K562 (cell line): ENCODE measurements around the gene DGCR6L. TPM values are rescaled to one million over a fixed set of nuclear protein-coding genes. Genes with fewer than 3 reads are reported as not detected.

Experiments used
- CAMTA2 ChIP-seq: fragments of 250-450 bp; sonication (Bioruptor Pico); conservative IDR thresholded peaks from 2 replicates; pipeline ENCODE4 v1.5.1; 2022
- CREM ChIP-seq: IDR thresholded peaks from 2 replicates; pipeline ENCODE4 v1.6.1; 2014; ENCODE audit warnings: antibody characterized with exemption, low read depth
- ELF4 ChIP-seq: fragments of 450-650 bp; formaldehyde crosslinking; IDR thresholded peaks from 2 replicates; pipeline ENCODE4 v1.4.0; 2022; ENCODE audit warnings: missing genetic modification characterization
- EWSR1 ChIP-seq: fragments of 450-650 bp; IDR thresholded peaks from 2 replicates; pipeline ENCODE4 v1.6.1; 2018; ENCODE audit warnings: borderline replicate concordance, mild to moderate bottlenecking, low read depth, moderate library complexity; ENCODE audit not compliant: partially characterized antibody
- FOXA3 ChIP-seq, 2 experiments: fragments of 450-650 bp in 1 of 2; sonication (generic) in 1 of 2; formaldehyde crosslinking; IDR thresholded peaks in 1 of 2; conservative IDR thresholded peaks in 1 of 2; 2 replicates each; pipeline versions ENCODE4 v1.4.0 to v1.8.0; 2020 to 2022; ENCODE audit warnings: mild to moderate bottlenecking in 2 of 2, missing genetic modification reagents in 1 of 2
- GATAD2A ChIP-seq: fragments of 450-650 bp; IDR thresholded peaks from 2 replicates; pipeline ENCODE4 v1.6.1; 2017
- HDAC6 ChIP-seq: IDR thresholded peaks from 2 replicates; pipeline ENCODE4 v1.6.1; 2012; ENCODE audit warnings: low read depth, mild to moderate bottlenecking, control low read depth, inconsistent platforms, low read length, moderate library complexity
- NRF1 ChIP-seq, 2 experiments: fragments of 450-650 bp; IDR thresholded peaks in 1 of 2; conservative IDR thresholded peaks in 1 of 2; 2 replicates each; pipeline ENCODE4 v1.6.1; 2014; ENCODE audit warnings: mild to moderate bottlenecking in 2 of 2
- PCBP2 ChIP-seq: fragments of 200-400 bp; formaldehyde crosslinking; IDR thresholded peaks from 2 replicates; pipeline ENCODE4 v1.6.1; 2018; ENCODE audit warnings: low read length, low read depth, mild to moderate bottlenecking, moderate library complexity; ENCODE audit not compliant: poor library complexity, severe bottlenecking
- TCF15 ChIP-seq: fragments of 250-450 bp; sonication (Bioruptor Pico); IDR thresholded peaks from 2 replicates; pipeline ENCODE4 v1.8.0; 2022; ENCODE audit warnings: moderate library complexity, mild to moderate bottlenecking, inconsistent platforms
- ZKSCAN8 ChIP-seq: fragments of 200-800 bp; sonication (Bioruptor generic); IDR thresholded peaks from 2 replicates; pipeline ENCODE4 v1.6.1; 2016; ENCODE audit warnings: missing genetic modification characterization, missing compliant biosample characterization
- ZNF311 ChIP-seq: fragments of 250-450 bp; sonication (Bioruptor Pico); IDR thresholded peaks from 2 replicates; pipeline ENCODE4 v1.4.0; 2020; ENCODE audit warnings: mild to moderate bottlenecking, moderate library complexity
- ZNF407 ChIP-seq: fragments of 450-650 bp; IDR thresholded peaks from 2 replicates; pipeline ENCODE4 v1.6.1; 2016; ENCODE audit warnings: low read depth
- ZNF41 ChIP-seq: fragments of 250-450 bp; sonication (Bioruptor Pico); conservative IDR thresholded peaks from 2 replicates; pipeline ENCODE4 v1.4.0; 2020; ENCODE audit warnings: mild to moderate bottlenecking
- polyA plus RNA-seq, 8 experiments: library from polyadenylated mRNA; depleted of rRNA in 4 of 8; stranded (reverse) in 5 of 8; unstranded in 3 of 8; fragments of >200 nt; fragmentation: Nextera tagmentation in 2 of 8; fragmentation: Illumina TruSeq in 1 of 8; extraction: Ambion mirVana in 2 of 8; extraction: Trizol in 1 of 8; gene quantifications; 2 replicates each; pipeline versions ENCODE4 v1.2.1 to v1.2.3, GENCODE V29; 2011 to 2014; ENCODE audit warnings: inconsistent platforms in 1 of 8, missing spikeins in 1 of 8
- total RNA-seq, 7 experiments: library from RNA; depleted of rRNA in 6 of 7; stranded (reverse); fragments of >200 nt in 6 of 7; fragmentation: Illumina TruSeq in 2 of 7; extraction: Trizol in 2 of 7; gene quantifications; 2 replicates each; pipeline versions ENCODE4 v1.2.1 to v1.2.3, GENCODE V29; 2011 to 2021; ENCODE audit warnings: low replicate concordance in 1 of 7
- TF ChIP-seq, protein P1 (sequence below): sonication (generic); formaldehyde crosslinking; IDR thresholded peaks from 2 replicates; pipeline ENCODE4 v1.8.0; 2022; ENCODE audit warnings: missing genetic modification reagents, mild to moderate bottlenecking, moderate library complexity, borderline replicate concordance
- TF ChIP-seq, protein P2 (sequence below): fragments of 450-650 bp; IDR thresholded peaks from 2 replicates; pipeline ENCODE4 v1.6.1; 2017; ENCODE audit warnings: mild to moderate bottlenecking, moderate library complexity

Gene DGCR6L
- total and polyA plus RNA-seq, 9 of the 15 experiments (the other 6 are each of a cell fraction or from before 2014, with no cell fraction given): 3.6 to 151 (median 51.0) TPM

- TF ChIP-seq ZNF407 (no peak), NRF1 (conservative IDR thresholded peaks at IDR 0.05 in 1 of 2, IDR thresholded peaks at IDR 0.05 in 1 of 2) (peak; percentile 79 to 83), ZNF41 (CRISPR knock-in tag) (no peak), FOXA3 (CRISPR knock-in tag; conservative IDR thresholded peaks at IDR 0.05 in 1 of 2, IDR thresholded peaks at IDR 0.05 in 1 of 2) (peak in 1 of 2 experiments; percentile 80; a peak in 2 of 4 replicates), PCBP2 (no peak), CREM (0 out of 2 replicates have a peak, but pooled peaks have one; percentile 30), HDAC6 (no peak), CAMTA2 (CRISPR knock-in tag) (no peak), ZNF311 (CRISPR knock-in tag) (no peak), GATAD2A (peak; percentile 77; the same call in 1 of the 2 replicates), EWSR1 (no peak), ELF4 (CRISPR knock-in tag) (peak; percentile 71), TCF15 (CRISPR knock-in tag) (no peak), ZKSCAN8 (CRISPR knock-in tag) (no peak)
- TF ChIP-seq, protein P1, sequence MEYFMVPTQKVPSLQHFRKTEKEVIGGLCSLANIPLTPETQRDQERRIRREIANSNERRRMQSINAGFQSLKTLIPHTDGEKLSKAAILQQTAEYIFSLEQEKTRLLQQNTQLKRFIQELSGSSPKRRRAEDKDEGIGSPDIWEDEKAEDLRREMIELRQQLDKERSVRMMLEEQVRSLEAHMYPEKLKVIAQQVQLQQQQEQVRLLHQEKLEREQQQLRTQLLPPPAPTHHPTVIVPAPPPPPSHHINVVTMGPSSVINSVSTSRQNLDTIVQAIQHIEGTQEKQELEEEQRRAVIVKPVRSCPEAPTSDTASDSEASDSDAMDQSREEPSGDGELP (CRISPR knock-in tag): peak; percentile 79
- TF ChIP-seq, protein P2, sequence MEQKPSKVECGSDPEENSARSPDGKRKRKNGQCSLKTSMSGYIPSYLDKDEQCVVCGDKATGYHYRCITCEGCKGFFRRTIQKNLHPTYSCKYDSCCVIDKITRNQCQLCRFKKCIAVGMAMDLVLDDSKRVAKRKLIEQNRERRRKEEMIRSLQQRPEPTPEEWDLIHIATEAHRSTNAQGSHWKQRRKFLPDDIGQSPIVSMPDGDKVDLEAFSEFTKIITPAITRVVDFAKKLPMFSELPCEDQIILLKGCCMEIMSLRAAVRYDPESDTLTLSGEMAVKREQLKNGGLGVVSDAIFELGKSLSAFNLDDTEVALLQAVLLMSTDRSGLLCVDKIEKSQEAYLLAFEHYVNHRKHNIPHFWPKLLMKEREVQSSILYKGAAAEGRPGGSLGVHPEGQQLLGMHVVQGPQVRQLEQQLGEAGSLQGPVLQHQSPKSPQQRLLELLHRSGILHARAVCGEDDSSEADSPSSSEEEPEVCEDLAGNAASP: no peak
Observed at GRCh38 chr22:20298803-20299745, 20.8 kb downstream of the DGCR6L start (continued).
